Daoy (cell line): ENCODE results near the gene GMPPB. TPM values are rescaled to one million over a fixed set of nuclear protein-coding genes. Genes with fewer than 3 reads are reported as not detected.
"Not testable (repeated sequence)": the region's sequence is repeated elsewhere in the genome, so short reads cannot be mapped to it uniquely, and the experiment has no call there.

Experiments used
- DNase-seq: peaks from one replicate; pipeline ENCODE4 v3.0.0-alpha.2; 2015; ENCODE audit warnings: low read depth
- total RNA-seq: library from RNA; depleted of rRNA; stranded (reverse); fragments of >200 nt; shearing (Covaris generic); gene quantifications from 2 replicates; pipeline ENCODE4 v1.2.3, GENCODE V29; 2014; rRNA removed

The GMPPB gene
- total RNA-seq, result 30.8 and 42.0 TPM in 2 replicates

DNA sequence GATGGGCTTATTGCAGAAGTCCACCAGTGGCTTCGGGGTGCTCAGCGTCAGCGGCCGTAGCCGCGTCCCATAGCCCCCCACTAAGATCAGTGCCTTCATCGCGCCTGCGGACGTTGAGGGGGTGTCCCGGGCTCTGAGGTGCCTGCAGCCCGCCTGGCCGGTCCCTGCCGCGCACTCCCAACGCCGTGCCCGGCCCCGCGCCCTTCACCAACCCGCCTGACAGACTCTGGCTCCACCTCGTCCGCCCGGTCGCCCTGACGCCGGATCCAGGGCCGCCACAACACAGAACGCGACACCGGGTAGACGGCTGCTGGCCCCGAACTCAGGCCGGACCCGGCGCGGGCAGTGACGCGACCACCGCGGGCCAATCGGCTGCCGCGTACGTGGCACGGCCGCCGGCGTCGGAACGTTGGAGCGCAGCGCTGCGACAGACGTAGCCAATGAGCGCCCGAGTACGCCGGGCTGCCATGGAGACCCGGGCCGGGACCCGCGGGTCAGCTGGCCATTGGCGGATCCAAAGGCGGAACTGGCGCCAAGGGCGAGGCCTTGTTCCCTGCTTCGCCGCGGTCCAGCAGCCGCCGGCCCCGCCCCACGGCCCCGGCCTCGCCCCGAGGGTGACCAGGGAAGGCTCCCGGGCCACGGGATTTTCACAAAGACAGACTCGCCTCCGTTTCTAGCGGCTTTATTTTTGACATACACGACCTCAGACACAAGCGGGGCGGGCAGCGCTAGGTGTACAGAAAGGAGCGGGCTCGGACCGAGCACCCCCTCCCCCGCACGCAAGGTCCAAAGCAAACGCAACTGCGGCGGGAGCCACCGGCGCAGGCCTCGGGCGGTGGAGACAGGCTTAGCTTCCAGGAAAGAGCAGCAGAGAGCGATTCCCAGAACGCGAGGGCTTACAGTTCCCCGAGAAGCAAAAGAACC lies at the start of gene GMPPB:
Gene GMPPB, minus strand, starts transcription at position 324 of the 924 bp plus-strand sequence. Its CDS starts 225 bp downstream, at position 99.
- DNase-seq, result peak; percentile 98

DNA sequence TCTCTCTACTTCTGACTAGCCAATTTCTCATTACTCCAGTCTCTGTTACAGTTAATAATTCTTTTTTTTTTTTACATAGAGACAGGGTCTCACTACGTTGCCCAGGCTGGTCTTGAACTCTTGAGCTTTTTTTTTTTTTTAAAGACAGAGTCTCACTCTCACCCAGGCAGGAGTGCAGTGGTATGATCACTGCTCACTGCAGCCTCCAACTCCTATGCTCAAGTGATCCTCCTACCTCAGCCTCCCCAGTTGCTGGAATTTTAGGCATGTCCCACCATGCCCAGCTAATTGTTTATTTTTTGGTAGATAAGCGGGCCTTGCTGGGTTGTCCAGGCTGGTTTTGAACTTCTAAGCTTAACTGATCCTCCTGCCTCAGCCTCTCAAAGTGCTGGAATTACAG lies 49.0 kb upstream of the GMPPB start:
- no peak for DNase-seq

- DNase-seq, result no peak
Measured at GRCh38 chr3:49771340-49771938, 47.7 kb upstream of the GMPPB start.

DNA sequence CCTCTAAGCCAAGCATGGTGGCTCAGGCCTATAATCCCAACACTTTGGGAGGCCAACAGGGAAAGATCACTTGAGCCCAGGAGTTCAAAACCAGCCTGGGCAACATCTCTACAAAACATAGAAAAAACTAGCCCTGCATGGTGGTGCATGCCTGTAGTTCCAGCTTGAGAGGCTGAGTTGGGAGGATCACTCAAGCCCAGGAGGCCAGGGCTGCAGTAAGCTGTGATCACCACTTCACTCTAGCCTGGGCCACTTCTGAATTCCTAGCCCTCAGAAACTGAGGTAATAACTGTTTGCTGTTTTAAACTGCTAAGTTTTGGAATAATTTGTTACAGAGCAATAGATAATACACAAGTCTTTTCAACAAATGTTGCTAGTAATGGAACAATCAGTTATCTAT lies 46.2 kb upstream of the GMPPB start:
- no peak for DNase-seq

- DNase-seq, result no peak
Measured at GRCh38 chr3:49769286-49769915, 45.6 kb upstream of the GMPPB start.

DNA sequence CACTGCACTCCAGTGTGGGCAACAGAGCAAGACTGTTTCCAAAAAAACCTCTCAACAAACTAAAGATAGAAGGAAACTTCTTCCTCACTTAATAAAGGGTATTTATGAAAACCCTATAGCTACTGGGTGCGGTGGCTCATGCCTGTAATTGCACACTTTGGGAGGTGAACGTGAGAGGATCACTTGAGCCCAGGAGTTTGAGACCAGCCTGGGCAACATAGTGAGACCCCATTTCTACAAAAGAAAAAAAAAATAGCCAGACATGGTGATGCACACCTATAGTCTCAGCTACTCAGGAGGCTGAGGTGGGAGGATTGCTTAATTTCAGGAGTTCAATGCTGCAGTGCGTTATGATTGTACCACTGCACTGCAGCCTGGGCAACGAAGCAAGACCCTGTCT lies 40.2 kb upstream of the GMPPB start:
- no peak for DNase-seq

DNA sequence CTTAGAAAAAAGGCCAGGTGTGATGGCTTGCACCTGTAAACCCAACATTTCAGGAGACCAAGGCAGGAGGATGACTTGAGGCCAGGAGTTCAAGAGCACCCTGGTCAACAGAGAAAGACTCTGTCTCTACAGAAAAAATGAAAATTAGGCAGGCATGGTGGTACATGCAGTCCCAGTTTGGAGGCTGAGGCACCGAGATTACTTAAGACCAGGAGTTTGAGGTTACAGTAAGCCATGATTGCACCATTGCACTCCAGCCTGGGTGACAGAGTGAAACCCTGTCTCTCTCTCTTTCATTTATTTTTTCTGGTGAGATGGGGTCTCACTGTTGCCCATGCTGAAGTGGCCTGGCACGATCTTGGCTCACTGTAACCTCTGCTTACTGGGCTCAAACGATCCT lies 37.9 kb upstream of the GMPPB start:
- no peak for DNase-seq

DNA sequence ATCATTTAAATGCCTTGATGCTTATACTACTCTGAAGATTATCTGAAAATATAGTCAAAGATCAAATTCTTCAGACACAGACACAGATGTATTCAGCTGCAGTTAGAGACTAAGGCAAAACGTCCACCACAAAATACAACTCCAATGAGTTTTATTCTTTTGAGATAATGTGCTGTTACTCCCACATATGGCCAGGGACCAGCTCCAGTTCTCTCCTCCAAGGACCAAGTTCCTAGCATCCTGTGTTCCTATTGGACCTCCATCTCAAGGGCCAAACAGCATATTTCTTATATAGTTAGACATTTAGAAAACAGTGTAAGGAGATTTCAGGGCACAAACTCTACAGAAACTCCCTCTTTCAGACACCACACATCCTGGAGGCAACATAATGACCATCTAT lies 35.5 kb upstream of the GMPPB start:
- no peak for DNase-seq

DNA sequence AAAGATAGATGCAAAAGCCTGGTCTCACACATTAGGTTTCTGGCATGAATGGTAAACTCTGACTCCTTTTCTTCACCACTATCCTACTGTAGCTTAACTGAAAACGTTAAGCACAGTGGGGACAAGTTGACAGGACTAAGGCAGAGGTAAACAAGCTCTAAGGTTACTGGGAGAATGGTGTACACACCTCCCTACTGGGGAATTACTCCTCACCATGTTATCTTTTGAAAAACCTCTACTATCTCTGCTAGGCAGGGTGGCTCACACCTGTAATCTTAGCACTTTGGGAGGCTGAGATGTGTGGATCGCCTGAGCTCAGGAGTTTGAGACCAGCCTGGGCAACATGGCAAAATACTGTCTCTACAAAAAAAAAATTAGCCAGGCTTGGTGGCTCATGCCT lies 33.4 kb upstream of the GMPPB start:
- no peak for DNase-seq

DNA sequence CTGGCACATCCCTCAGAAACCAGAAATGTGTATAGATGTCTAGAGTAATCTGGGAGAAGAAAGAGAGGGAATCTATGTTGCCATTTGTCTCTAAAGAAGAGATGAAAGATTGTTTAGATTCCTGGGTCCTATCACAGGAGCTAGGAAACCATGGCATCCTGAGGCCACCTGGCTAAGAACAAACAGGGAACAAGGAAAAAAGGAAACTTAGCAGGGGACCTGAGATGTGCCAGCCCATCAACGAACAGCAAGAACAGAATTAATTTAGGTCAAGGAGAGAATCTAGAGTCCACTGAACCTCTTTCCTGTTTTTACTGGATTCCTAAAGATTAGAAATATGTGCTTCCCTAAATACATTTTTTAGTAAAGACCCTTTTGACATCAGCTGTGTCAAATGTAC lies 32.3 kb upstream of the GMPPB start:
- no peak for DNase-seq

- DNase-seq, result no peak
Measured at GRCh38 chr3:49754536-49754935, 30.8 kb upstream of the GMPPB start.

DNA sequence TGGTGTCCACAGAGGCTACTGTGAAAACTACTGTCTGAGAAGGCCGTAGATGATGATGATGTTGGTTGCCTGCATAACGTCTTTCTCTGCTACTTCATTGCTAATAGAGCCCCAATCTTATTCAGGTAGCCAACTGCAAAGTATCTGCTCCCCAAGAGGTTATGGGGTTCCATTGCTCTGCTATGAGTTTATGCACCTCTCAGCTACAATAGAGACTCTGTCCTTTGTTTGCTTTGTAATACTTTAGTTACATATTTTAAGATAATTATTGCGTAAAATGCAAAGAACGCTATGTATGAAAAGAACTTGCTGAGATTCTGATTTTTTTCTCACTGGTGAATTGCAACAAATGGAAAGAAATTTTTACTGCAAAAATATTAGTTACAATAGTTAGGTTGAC lies 27.8 kb upstream of the GMPPB start:
- no peak for DNase-seq

DNA sequence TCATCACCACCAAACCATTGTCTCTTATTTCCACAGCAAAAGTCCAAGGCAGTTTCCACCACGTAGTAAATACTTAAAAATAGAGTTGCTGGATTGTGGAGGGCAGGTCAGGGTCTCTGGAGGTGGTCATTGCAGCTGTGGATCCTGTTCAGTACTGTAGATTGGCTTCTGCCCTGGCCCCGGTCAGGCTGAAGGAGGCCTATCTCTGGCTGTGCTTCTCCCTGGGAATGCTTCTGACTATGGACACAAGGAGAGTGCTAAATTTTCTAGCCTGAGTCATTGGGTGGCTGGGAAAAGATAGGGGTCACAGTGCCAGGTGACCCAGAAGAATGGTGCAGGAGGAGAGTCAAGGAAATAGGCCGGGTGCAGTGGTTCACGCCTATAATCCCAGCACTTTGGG lies 26.3 kb upstream of the GMPPB start:
- no peak for DNase-seq

DNA sequence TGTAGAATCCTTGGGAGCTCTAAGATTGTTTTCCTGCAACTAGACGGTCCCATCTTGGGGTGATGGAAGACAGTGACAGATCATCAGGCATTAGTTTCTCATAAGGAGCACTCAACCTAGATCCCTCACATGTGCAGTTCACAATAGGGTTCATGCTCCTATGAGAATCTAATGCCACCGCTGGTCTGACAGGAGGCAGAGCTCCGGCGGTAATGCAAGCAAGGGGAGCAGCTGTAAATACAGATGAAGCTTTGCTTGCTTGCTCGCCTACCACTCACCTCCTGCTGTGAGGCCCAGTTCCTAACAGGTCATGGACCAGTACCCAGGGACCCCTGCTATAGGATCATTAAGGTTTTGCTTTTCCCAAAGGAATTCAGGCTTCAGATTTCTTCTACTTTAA lies 25.1 kb upstream of the GMPPB start:
- DNase-seq, result not testable (repeated sequence)

GRCh38 chr3:49747792-49748480 lies 24.2 kb upstream of the GMPPB start:
- DNase-seq, result no peak

- peak; percentile 21 for DNase-seq
Measured at GRCh38 chr3:49745986-49746385, 22.2 kb upstream of the GMPPB start.

- DNase-seq, result no peak
Measured at GRCh38 chr3:49740427-49740826, 16.7 kb upstream of the GMPPB start.

DNA sequence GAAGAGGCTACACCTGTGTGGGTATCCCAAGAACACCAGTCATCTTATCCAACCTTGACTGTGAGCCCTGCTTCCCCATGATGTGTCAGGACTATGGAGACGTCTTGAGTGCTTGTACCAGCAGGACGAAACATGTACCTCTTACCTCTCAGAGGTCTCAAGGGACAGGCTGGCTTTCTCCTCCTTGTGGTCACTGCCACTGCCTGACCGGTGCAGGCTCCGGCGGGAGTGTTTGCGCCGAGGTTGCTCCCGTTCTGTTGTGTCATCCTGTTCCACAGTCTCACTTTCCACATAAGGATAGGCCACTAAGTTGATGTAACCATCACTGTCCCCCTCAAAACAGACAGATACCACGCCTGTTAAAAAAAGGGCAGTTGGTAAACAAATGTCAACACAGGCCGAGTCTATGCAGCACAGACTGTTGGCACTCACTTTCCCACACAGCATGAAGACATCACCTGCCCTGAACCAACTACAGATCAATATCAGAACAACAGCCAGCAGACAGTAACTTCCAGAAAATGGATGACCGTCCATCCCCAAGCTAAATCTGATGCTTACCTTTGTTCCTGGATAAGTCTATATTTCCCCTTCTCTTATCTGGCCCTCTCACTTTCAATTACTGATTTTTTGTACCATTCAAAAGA lies 14.4 kb upstream of the GMPPB start:
- no peak for DNase-seq

GRCh38 chr3:49734752-49735151 lies 11.0 kb upstream of the GMPPB start:
- DNase-seq, result no peak

- DNase-seq, result no peak
Measured at GRCh38 chr3:49733551-49733950, 9.8 kb upstream of the GMPPB start.

DNA sequence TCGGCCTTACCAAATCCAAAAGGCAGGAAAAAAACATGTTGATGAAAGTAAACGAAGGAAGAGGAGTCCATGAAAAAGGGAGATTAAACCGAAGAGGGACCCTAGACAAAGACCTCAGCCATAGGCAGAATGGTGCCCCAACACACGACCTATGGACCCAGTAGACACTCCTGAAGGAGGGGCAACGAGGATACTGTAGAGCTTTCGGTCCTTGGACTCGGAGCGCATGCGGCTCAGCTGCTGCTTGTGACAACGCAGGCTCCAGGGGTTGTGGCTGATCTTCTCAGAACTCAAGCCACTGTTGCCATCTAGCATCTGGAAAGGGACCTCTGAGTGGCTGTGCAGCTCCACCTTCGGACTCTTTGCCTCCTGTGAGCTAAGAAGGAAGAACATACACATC lies 8.8 kb upstream of the GMPPB start:
- no peak for DNase-seq
